H9 (cell line): ENCODE data around the gene CRYBA2. TPM values are rescaled to one million over a fixed set of nuclear protein-coding genes. Genes with fewer than 3 reads are reported as not detected.

Experiments used
- DNase-seq: peaks from one replicate; pipeline ENCODE4 v3.0.0-alpha.2; 2017
- H2AFZ ChIP-seq: one replicate; pipeline ENCODE4 v1.6.1; 2013; ENCODE audit warnings: mild to moderate bottlenecking, low read length, control low read depth, moderate library complexity
- H2AK5ac ChIP-seq: 2 replicates; pipeline ENCODE4 v1.6.1; 2013; ENCODE audit warnings: low read length, control low read depth, mixed read lengths; ENCODE audit not compliant: insufficient read length
- H2BK120ac ChIP-seq: one replicate; pipeline ENCODE4 v1.6.1; 2013; ENCODE audit warnings: low read depth, mild to moderate bottlenecking, low read length, control low read depth, inconsistent platforms; ENCODE audit not compliant: poor library complexity, severe bottlenecking
- H2BK12ac ChIP-seq: 2 replicates; pipeline ENCODE4 v1.6.1; 2013; ENCODE audit warnings: low read length, control low read depth, mixed read lengths, low read depth; ENCODE audit not compliant: insufficient read length
- H2BK15ac ChIP-seq: 2 replicates; pipeline ENCODE4 v1.6.1; 2013; ENCODE audit warnings: low read depth, low read length, control low read depth
- H2BK20ac ChIP-seq: one replicate; pipeline ENCODE4 v1.6.1; 2013; ENCODE audit warnings: low read depth, mild to moderate bottlenecking, low read length, control low read depth, inconsistent platforms; ENCODE audit not compliant: poor library complexity, severe bottlenecking
- H2BK5ac ChIP-seq: 2 replicates; pipeline ENCODE4 v1.6.1; 2013; ENCODE audit warnings: low read length, control low read depth, mixed read lengths; ENCODE audit not compliant: insufficient read length
- H3K14ac ChIP-seq: 2 replicates; pipeline ENCODE4 v1.6.1; 2013; ENCODE audit warnings: low read length, control low read depth; ENCODE audit not compliant: insufficient read depth
- H3K18ac ChIP-seq: 2 replicates; pipeline ENCODE4 v1.6.1; 2013; ENCODE audit warnings: low read depth, mild to moderate bottlenecking, mixed read lengths, low read length, control low read depth; ENCODE audit not compliant: insufficient read length
- H3K23ac ChIP-seq: 2 replicates; pipeline ENCODE4 v1.6.1; 2013; ENCODE audit warnings: low read length, control low read depth, mixed read lengths, low read depth; ENCODE audit not compliant: insufficient read length
- H3K23me2 ChIP-seq: 2 replicates; pipeline ENCODE4 v1.6.1; 2013; ENCODE audit warnings: low read depth, mild to moderate bottlenecking, mixed read lengths, low read length, control low read depth; ENCODE audit not compliant: insufficient read length, poor library complexity, severe bottlenecking
- H3K27ac ChIP-seq: 2 replicates; pipeline ENCODE4 v1.5.1; 2013; ENCODE audit warnings: low read length, control low read depth, mixed read lengths, low read depth; ENCODE audit not compliant: insufficient read length
- H3K27me3 ChIP-seq: 2 replicates; pipeline ENCODE4 v1.6.1; 2013; ENCODE audit warnings: low read length, control low read depth, inconsistent platforms; ENCODE audit not compliant: insufficient read depth
- H3K4ac ChIP-seq: 2 replicates; pipeline ENCODE4 v1.6.1; 2013; ENCODE audit warnings: low read depth, mild to moderate bottlenecking, control low read depth, inconsistent platforms, low read length, moderate library complexity
- H3K4me1 ChIP-seq: 2 replicates; pipeline ENCODE4 v1.6.1; 2013; ENCODE audit warnings: low read length, control low read depth, inconsistent platforms; ENCODE audit not compliant: insufficient read depth
- H3K4me2 ChIP-seq: 2 replicates; pipeline ENCODE4 v1.6.1; 2013; ENCODE audit warnings: low read length, control low read depth, mixed read lengths; ENCODE audit not compliant: insufficient read length, insufficient read depth
- H3K56ac ChIP-seq: 2 replicates; pipeline ENCODE4 v1.6.1; 2013; ENCODE audit warnings: low read depth, mild to moderate bottlenecking, mixed read lengths, low read length, control low read depth; ENCODE audit not compliant: insufficient read length
- H3K79me1 ChIP-seq: 2 replicates; pipeline ENCODE4 v1.6.1; 2013; ENCODE audit warnings: low read depth, mild to moderate bottlenecking, moderate library complexity, low read length, control low read depth, inconsistent platforms; ENCODE audit not compliant: insufficient read depth, poor library complexity, severe bottlenecking
- H3K79me2 ChIP-seq: 2 replicates; pipeline ENCODE4 v1.6.1; 2013; ENCODE audit warnings: low read length, control low read depth, inconsistent platforms; ENCODE audit not compliant: insufficient read depth
- H3K9ac ChIP-seq: 2 replicates; pipeline ENCODE4 v1.6.1; 2013; ENCODE audit warnings: low read length, control low read depth, mixed read lengths; ENCODE audit not compliant: insufficient read length; ENCODE audit errors: extremely low read depth
- H3K9me3 ChIP-seq: one replicate; pipeline ENCODE4 v1.6.1; 2013; ENCODE audit warnings: low read depth, low read length, inconsistent platforms; ENCODE audit not compliant: control insufficient read depth
- H3T11ph ChIP-seq: one replicate; pipeline ENCODE4 v1.6.1; 2013; ENCODE audit warnings: mild to moderate bottlenecking, low read length, control low read depth, inconsistent platforms
- H4K20me1 ChIP-seq: one replicate; pipeline ENCODE4 v1.6.1; 2013; ENCODE audit not compliant: control insufficient read depth, insufficient read length, insufficient read depth
- H4K5ac ChIP-seq: 2 replicates; pipeline ENCODE4 v1.6.1; 2013; ENCODE audit warnings: low read depth, mild to moderate bottlenecking, mixed read lengths, low read length, control low read depth; ENCODE audit not compliant: insufficient read length
- H4K8ac ChIP-seq: replicated peaks from 2 replicates; pipeline ENCODE4 v1.6.1; 2013; ENCODE audit warnings: low read length, control low read depth, mixed read lengths, low read depth; ENCODE audit not compliant: insufficient read length
- H4K91ac ChIP-seq: 2 replicates; pipeline ENCODE4 v1.6.1; 2013; ENCODE audit warnings: low read depth, mild to moderate bottlenecking, moderate library complexity, mixed read lengths, low read length, control low read depth; ENCODE audit not compliant: insufficient read length
- H3K27ac Mint-ChIP-seq, 3 experiments: 2 replicates in 2 of 3; 3 replicates in 1 of 3; pipeline ENCODE4 v1.8.0; 2020 to 2021; ENCODE audit warnings: mixed read lengths in 3 of 3, mild to moderate bottlenecking in 1 of 3, moderate library complexity in 1 of 3
- H3K27me3 Mint-ChIP-seq: 2 replicates; pipeline ENCODE4 v1.8.0; 2021; ENCODE audit warnings: low read depth, mild to moderate bottlenecking, moderate library complexity, mixed read lengths
- H3K36me3 Mint-ChIP-seq, 3 experiments: 2 replicates in 2 of 3; 3 replicates in 1 of 3; pipeline ENCODE4 v1.8.0; 2020 to 2021; ENCODE audit warnings: low read depth in 3 of 3, mixed read lengths in 3 of 3; ENCODE audit not compliant: insufficient read depth in 1 of 3
- H3K4me1 Mint-ChIP-seq, 2 experiments: 2 replicates each; pipeline ENCODE4 v1.8.0; 2020; ENCODE audit warnings: mixed read lengths in 2 of 2
- H3K4me3 Mint-ChIP-seq, 2 experiments: 2 replicates in 1 of 2; 3 replicates in 1 of 2; pipeline ENCODE4 v1.8.0; 2020 to 2021; ENCODE audit warnings: mild to moderate bottlenecking in 2 of 2, mixed read lengths in 2 of 2, moderate library complexity in 1 of 2
- H3K9me3 Mint-ChIP-seq, 2 experiments: 2 replicates in 1 of 2; 3 replicates in 1 of 2; pipeline ENCODE4 v1.8.0; 2020; ENCODE audit warnings: mild to moderate bottlenecking in 2 of 2, mixed read lengths in 2 of 2, moderate library complexity in 1 of 2
- CTCF ChIP-seq: fragments of 200-600 bp; sonication (generic); conservative IDR thresholded peaks from 3 replicates; pipeline ENCODE4 v1.8.0; 2021; ENCODE audit warnings: antibody characterized with exemption, mild to moderate bottlenecking
- WGBS: extraction: QIAGEN DNeasy Blood & Tissue Kit; methylation state at CpG from one replicate; pipeline ENCODE4 v1.1.7; 2013; ENCODE audit warnings: missing lambda C conversion rate, low lambda C conversion rate, mixed read lengths; ENCODE audit not compliant: insufficient read length; ENCODE audit errors: extremely low coverage; 5-methylcytosine and 5-hydroxymethylcytosine counted together
- total RNA-seq: library from RNA; stranded (reverse); gene quantifications from 2 replicates; pipeline ENCODE4 v1.2.1, GENCODE V29; 2021

The CRYBA2 gene
- total RNA-seq, 1 experiment from 2014 or later = not detected

DNA sequence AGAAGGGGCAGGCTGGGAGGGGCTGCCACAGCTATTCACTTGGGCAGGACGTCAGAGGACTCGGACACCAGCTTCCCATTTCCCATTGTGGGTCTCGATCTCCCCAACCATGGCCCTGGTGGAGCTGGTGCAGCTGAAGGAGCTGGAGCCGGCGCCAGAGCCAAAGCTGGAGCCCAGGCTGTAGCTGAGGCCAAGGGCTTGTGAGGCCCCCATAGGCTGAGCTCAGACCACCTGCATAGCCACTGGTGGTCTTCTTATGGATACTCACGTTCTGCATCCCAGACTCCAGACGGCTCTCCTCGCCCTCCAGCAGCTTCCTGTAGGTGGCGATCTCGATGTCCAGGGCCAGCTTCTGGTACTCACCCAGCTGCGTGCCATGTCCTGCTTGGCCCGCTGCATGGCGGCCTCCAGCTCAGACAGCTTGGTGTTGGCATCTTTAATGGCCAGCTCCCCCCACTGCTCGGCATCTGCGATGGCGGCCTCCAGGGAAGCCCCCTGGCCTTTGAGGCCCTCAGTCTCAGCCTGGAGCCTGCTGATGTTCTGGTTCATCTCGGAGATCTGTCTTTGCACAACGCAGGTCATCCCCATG lies 39.8 kb downstream of the CRYBA2 start:
- H2BK12ac ChIP-seq = no peak overlapping the region
- no peak overlapping the region for H3K27ac ChIP-seq
- no peaks in the 10 kb centered on the region for H3K23me2 ChIP-seq
- H3K4me1 Mint-ChIP-seq = peaks cover 2% of the 10 kb centered on the region in 2 experiments; a peak in 2 of 4 replicates
- no peaks in the 10 kb centered on the region for H3K9me3 ChIP-seq
- H3K4me2 ChIP-seq = no peak overlapping the region
- no CpG with 5 or more reads among the region's 18 CpGs for WGBS
- H3K4ac ChIP-seq = no peak overlapping the region
- H3K36me3 Mint-ChIP-seq = no peaks in the 10 kb centered on the region
- no peak overlapping the region for H3K4me3 Mint-ChIP-seq
- no peak overlapping the region for H2AFZ ChIP-seq
- H3K23ac ChIP-seq = no peak overlapping the region
- peaks cover 64% of the 10 kb centered on the region for H3K27me3 Mint-ChIP-seq
- H2BK20ac ChIP-seq = no peak overlapping the region
- no peak overlapping the region for H4K91ac ChIP-seq
- H3K18ac ChIP-seq = no peak overlapping the region
- peak; percentile 70 for DNase-seq
- H4K20me1 ChIP-seq = no peaks in the 10 kb centered on the region
- TF ChIP-seq CTCF = peak; percentile 61
- H2BK5ac ChIP-seq = no peak overlapping the region
- H2BK120ac ChIP-seq = no peak overlapping the region
- no peak overlapping the region for H4K8ac ChIP-seq
- no peak overlapping the region for H2BK15ac ChIP-seq
- no peaks in the 10 kb centered on the region; the same call in 1 of the 2 replicates for H3K27me3 ChIP-seq
- H3K79me2 ChIP-seq = no peaks in the 10 kb centered on the region
- H3K56ac ChIP-seq = no peak overlapping the region
- no peaks in the 10 kb centered on the region for H3K79me1 ChIP-seq
- no peaks in the 10 kb centered on the region; the same call in 1 of the 2 replicates for H3K4me1 ChIP-seq
- no peak overlapping the region for H4K5ac ChIP-seq
- peaks cover 0 to 4% of the 10 kb centered on the region in 2 experiments; a peak in 2 of 5 replicates for H3K9me3 Mint-ChIP-seq
- no peak overlapping the region for H3K9ac ChIP-seq
- H2AK5ac ChIP-seq = no peak overlapping the region
- no peak overlapping the region for H3T11ph ChIP-seq
- H3K27ac Mint-ChIP-seq = no peak overlapping the region
- no peak overlapping the region; the same call in 1 of the 2 replicates for H3K14ac ChIP-seq
